ENCODE results near the gene CLCN7.
"Not testable (repeated sequence)": the region's sequence is repeated elsewhere in the genome, so short reads cannot be mapped to it uniquely, and the experiment has no call there.

Gene CLCN7

DNA sequence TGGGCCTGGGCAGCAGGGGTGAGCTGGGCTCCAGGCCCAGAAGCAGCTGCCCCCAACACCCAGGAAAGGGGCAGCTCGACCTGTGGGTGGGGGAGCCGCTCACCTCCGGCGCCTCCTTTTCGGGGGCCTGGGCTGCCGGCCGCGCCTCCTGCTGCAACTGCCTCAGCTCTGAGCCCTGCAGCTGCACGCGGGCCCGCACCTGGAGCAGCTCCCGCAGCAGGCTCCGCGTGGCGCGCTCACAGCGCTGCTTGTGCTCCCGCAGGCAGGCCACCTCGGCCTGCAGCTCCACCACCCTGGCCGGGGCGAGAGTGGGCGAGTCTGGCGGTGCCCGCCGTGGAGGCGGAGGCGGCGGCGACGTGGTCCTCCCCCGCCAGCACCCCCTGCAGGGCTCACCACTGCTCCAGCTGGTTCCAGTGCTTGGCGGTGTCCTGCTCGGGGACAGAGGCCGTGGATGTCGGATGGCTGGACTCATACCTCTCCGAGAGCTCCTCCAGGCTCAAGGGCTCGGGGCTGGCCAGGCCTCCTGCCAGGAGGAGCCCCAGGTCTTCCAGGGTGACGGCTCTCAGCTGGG is 31.3 kb downstream of the CLCN7 start:
- no peak for DNase-seq

DNA sequence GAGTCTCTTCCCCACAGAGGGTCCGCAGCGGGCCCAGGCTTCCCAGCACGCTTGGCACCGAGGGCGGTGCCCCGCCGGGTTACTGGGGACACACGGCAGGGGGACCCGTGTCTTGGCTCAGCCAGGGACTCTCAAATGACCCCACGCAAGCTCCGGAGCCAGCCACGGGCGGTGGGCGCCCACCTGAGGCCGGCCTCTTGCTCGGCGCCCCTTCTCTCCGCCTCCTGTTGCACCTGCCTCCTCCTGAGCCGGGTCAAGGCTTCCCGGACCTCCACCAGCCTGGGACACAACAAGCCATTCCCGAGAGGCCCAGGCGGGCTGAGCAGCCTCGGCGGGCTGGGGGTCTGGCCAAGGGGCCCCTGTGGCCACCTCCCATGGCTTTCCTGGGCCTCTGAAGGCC is 32.1 kb downstream of the CLCN7 start:
- no peak for DNase-seq

DNA sequence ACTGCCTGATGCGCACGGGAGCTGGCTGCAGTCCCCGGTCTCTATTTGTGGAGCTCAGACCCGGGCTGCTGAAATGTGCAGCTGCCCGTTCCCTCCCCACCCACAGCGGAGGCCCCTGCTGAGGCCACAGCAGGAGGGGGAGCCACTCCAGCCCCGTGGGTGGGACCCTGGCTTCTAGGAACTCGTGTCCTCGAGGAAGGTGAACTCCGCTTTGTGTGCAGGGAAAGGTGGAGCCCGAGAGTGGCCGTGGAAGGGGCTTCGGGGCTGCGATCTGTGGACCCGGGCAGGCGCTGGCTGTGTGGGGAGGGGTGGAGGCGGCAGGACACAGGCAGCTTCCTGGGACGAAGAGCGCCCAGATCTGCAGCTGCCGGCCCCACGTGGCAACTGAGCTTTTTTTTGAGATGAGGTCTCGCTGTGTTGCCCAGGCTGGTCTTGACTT is 33.4 kb downstream of the CLCN7 start:
- no peak for DNase-seq

DNA sequence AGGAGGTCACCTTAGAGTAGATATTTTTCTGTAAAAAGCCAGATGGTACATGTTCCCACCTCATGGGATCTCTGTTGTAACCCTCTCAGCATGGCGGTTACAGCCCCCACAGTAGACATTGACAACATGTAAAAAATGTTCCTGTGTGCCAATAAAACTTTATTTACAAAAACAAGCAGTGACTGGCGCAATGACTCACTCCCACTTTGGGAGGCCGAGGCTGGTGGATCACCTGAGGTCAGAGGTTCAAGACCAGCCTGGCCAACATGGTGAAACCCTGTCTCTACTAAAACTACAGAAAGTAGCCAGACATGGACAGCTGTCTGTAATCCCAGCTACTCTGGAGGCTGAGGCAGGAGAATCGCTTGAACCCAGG is 35.1 kb downstream of the CLCN7 start:
- not testable (repeated sequence) for DNase-seq

DNA sequence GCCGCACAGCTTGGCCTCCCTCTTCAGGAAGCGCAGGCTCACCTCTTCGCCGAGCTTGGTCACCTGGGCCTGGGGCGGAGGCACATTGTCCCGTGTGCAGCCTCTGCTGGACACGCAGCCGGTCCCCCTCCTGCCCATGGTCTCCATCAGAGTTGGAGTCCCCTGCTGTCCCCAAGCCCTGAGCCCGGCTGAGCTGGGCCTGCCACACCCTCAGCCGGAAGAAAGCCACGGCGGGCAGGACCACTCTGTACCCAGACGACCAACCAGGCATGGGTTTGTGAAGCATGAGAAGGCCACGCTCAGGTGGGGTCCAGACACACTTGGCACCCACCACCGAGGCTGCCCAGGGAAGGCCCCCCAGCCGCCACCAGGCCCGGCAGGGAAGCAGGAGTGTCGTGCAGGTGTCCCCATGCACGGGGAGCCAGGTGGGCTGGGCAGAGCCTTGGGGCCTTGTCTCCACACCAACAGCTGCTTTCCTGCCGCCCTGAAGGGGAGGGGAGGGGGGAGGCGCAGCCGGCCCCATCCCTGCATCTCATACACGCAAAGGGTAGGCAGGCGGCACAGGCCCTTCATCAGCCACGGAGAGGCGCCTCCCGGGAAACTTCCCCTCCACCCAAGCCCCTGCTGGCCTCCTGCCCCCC is 35.6 kb downstream of the CLCN7 start:
- peak; percentile 32 for DNase-seq

DNA sequence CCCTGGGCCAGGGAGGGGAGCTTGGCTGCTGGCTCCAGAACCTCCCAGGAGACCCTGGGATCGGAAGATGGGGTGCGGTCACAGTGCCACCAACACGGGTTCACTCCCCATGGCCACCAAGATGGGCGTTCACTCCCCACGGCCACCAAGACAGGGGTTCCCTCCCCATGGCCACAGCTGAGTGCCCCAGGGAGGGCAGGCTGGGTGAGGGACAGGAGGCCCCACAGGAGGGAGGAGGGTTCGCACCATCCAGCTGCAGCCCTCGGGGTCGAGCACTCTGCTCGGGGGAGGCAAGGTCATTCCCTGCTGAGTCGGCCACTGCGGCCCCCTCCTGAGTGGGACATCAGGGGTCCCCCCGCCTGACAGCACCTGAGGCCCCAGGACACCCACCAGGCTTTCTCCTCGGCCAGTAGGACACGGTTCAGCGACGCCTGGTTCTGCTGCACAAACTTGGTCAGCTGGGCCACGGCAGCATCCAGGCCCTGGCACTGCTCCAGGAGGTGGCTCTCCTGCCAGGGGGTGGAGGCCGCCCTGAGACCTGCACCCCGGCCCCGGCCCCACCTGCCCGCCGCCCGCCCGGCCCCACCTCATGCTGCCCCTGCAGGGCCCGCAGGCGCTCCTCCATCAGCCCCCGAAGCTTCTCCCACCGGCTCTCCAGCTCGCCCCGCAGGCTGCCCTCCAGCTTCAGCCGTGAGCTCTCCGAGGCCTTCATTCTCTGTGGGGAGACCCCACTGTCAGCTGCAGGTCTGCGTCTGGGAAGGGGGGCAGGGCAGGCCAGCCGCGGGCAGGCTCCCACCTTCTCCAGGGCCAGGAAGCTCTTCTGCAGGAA is 36.4 kb downstream of the CLCN7 start:
- no peak for DNase-seq

DNA sequence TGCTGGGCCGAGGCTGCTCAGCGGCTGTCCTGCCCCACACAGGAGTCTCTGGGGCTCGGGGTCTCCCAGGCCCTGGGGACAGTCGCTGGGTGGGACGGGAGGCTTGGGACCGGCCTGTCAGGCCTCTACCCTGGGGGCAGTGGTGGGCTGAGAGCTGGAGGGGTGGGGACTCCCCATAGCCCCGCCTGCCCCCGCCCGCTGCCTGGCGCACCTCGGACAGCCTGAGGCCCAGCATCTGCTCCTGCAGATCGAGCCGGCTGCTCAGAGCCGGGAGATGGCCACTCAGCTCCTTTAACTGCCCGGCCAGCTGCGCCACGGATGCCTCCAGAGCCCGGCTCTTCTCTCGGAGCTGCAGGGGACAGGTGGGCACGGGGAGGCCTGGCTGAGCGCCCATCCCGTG is 37.2 kb downstream of the CLCN7 start:
- DNase-seq: no peak

DNA sequence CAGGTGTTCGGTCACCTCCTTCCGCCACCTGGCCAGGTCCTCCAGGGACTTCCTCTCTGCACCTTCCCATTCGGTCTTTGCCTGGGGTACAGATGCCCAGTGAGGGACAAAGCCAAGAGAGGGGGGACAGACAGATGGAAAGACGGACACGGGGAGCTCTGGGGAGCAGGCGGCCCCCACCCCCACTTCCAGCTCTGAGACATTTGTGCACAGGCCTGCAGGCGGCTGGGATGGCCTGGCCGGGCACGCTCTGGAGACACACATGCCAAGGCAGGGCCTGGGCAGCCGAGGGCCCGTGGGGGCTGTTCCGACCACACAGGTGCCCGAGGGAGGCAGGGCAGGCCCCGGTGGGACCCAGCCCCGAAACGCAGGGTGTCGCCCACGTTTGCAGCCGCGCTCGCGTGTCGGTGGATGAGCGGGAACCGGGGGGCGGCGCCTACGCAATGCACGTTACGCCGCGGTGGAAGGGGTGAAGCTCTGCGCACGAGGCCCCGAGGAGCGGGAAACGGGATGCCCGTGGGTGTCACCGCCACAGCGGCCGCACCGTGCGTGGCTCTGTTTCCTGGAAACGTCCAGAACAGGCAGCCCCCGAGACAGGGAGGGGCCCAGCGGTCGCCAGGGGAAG is 38.0 kb downstream of the CLCN7 start:
- DNase-seq: no peak

DNA sequence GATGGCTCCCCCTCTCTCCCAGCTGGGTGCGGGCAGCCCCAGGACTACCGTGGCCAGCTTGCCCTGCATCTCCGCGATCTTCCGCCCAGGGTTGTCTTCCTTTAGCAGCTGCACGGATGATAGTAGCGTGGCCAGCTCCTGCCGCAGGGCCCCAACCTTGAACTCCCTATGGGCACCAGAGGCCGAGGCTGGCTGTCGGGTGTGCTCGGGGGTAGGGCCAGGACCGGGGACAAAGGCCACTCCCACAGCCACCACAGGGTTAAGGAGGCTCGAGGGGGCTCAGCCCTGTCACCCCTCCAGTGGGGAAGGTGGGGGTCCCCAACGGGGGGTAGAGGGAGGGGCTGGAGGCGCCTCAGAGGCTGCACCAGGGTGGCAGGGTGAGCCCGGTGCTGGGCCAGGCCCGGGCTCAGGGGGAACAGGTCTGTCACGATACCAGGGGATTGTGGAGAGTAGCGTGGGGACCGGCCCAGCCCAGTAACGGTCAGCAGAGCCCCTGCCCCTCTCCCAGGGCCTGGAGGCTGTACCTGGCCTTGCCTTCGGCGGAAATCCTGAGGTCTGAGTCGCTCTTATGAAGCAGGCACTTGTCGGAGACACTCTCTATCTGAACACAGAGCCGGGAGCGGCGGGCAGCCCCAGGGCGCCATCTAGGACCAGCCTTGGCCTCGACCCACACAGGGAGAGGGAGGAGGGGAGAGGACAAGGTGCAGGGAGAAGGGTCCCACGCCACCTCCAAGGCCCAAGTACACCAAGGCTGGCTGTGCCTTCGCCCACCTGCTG is 38.7 kb downstream of the CLCN7 start:
- DNase-seq: no peak

DNA sequence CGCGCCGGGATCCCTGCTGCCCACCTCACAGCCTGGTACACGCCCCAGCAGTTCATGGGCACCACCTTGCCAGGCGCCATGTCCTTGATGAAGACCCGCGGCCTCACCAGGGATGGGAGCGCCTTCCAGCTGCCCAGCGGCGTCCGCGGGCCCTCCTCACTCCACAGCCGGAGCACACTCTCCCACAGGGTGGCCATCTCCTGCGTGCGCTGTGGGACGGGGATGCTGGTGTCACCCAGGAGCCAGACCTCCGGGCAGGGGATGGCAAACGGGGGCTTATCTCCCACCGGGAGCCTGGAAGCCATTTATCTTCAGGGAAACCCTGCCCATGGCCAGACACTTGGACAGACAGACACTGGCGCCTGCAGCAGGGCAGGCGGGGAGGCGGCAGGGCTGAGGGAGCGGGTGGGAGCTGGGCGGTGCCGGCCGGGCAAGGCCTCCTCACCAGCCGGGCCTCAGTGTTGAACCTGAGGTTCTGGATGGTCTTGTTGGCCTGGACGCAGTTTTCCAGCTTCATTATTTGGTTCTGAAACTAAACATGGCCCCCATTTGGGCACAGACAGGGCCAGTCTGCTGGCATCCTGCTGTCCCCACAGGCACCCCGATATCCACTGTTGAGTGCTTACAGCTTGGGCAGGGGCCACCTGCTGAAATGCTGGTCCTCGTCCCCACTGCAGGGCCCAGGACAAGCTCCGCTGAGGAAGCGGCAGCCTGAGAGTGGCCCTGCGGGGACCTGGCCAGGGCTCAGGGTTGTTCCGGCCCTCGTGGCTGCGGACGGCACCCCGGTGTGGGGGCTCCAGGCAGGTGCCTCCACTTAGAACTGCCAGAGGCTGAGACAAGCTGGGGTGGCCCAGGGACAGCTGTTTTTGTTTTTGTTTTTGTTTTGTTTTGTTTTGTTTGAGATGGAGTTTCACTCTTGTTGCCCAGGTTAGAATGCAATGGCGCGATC is 39.9 kb downstream of the CLCN7 start:
- DNase-seq: no peak

DNA sequence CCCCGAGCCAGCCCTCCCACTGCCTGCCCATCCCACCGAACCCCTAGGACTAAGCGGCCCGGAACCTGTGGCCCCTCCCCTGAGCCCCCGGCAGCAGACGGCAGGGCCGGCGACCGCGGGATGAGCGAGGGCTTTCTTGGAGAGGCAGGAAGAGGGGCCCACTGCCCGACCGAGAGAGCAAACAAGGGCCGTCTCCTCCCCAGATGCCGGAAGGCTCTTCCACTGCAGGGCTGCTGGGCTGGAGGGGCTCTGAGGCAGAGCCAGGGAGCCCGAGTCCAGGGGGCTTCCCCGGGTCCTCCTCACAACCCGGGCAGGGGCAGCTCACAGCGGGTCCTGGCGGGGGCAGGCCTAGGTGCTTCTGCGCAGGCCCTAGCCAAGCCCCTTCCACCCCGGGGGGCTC is 41.1 kb downstream of the CLCN7 start:
- DNase-seq: no peak

DNA sequence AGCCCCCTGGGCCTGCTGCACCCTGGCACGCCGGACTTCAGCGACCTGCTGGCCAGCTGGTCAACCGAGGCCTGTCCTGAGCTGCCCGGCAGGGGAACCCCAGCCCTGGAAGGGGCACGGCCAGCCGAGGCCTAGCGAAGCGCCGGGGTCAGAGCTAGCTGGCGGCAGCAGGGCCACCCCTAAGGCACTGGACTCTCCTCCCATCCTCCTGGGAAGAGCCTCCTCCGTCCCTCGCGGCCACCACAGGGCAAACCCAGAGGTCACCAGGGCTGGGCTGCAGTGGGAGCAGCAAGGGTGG is 41.6 kb downstream of the CLCN7 start:
- no peak for DNase-seq

DNA sequence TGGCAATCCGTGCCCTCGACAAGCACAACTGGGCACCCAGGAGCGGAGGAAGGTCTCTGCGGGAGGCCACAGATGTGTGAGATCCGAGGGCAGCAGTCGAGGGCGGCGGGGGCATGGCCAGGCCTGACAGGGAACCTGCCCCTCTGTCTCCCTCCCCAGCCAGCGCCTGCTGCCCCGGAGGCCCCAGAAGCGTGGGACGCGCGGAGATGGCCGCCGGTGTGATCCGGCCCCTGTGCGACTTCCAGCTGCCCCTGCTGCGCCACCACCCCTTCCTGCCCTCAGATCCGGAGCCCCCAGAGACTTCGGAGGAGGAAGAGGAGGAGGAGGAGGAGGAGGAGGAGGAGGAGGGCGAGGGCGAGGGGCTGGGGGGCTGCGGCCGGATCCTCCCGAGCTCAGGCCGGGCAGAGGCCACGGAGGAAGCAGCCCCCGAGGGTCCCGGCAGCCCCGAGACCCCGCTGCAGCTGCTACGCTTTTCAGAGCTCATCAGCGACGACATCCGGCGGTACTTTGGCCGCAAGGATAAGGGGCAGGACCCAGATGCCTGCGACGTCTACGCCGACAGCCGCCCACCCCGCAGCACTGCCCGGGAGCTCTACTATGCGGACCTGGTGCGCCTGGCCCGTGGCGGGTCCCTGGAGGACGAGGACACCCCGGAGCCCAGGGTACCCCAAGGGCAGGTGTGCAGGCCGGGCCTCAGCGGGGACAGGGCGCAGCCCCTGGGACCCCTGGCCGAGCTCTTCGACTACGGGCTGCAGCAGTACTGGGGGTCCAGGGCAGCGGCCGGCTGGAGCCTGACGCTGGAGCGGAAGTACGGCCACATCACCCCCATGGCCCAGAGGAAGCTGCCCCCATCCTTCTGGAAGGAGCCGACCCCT is 42.2 kb downstream of the CLCN7 start:
- no peak for DNase-seq

DNA sequence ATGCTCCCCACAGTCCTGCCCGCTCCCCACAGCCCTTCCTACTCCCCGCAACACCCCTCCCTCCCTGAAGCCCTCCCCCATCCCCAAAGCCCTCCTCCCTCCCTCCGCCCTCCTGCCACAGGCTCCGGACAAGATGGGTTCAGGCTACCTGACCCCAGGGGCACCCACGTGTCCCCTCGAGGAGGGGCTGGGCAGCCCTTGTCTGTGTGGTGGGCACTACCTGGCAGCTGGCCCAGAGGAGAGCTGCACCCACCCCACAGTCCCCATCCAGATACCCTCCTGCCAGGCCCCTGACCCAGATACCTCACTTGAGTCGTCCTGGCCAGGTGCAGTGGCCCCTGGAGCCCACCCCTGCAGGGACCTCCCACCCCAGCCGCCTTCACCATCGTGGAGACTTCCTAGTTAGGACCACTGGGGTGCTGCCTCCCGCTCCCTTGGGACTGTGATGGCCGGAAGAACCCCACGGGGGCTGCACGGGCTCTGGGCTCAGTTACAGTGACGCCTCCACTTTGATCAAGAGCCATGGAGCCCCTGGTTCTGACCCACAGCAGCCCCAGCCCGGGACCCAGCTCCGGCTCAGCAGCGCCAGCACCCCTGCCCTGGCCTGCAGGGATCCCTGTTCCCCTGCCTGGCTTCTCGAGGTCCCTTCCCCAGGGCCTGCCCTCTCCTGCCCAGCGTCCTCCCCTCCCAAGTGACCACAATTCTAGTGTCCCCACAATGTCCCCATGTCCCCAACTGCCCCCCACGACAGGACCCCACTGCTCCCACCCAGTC is 43.1 kb downstream of the CLCN7 start:
- DNase-seq: no peak

DNA sequence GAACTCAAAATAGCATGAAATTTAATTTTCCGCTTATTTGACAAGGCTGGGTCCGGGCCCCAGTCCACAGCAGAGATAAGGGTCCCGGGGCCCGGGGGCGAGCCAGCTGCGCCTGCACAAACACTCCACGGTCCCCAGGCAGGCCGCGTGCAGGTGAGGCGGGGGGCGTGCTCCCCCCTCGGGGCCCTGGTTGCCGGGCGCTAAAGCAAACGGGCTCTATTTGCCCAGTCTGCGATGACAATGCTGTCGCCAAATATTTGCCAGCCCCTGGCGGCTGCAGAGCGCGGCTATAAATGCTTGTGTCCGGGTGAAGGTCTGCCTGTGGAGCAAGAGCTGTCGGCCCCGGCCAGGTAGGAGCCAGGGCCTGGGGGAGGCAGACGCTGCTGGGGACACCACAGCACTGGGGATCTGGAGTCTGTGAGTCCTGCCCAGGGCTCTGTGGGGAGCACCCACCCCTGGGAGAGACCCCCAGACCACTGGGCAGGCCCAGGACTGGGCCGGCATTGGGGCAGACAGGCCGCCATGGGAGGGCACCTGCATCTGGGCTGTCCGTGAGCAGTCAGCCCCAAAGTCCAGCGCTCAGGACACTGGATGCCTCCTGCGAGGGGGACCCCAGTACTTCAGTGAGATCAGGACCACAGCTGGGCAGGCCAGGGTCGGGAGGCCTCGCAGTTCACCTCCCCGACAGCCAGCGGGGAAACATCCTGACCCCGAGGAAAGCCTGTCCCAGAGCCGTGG is 43.9 kb downstream of the CLCN7 start, which contains the start of gene PERCC1:
PERCC1 (plus strand) TSS at position 320 of the 738 bp plus-strand sequence. CDS start 1,516 bp downstream, outside the sequence.
- DNase-seq: peak; percentile 65

DNA sequence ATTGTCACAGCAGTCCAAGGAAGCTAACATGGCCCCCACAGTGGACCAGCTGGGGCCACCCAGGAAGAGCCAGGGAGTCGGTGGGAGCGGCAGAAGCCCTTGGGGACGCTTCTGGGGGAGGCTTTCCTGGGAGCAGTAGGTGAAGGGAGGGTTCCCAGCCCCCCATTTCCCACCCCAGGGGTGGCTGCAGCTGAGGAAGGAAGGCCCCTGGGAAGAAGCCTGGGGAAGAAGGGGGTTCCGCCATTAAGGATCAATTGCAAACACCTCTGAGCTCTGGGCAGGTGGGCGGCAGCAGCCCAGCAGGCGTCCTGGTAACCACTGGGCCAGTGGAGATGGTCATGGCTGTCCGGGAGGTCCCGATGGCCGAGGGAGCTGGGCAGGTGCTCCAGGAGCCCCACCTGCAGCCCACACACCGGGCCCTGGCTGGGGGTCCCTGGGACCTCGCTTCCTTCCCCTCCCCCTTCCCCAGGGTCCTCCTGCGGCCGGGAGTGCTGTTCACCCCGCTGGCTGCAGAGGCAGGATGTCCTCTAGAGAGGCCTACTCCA is 44.5 kb downstream of the CLCN7 start:
- no peak for DNase-seq

DNA sequence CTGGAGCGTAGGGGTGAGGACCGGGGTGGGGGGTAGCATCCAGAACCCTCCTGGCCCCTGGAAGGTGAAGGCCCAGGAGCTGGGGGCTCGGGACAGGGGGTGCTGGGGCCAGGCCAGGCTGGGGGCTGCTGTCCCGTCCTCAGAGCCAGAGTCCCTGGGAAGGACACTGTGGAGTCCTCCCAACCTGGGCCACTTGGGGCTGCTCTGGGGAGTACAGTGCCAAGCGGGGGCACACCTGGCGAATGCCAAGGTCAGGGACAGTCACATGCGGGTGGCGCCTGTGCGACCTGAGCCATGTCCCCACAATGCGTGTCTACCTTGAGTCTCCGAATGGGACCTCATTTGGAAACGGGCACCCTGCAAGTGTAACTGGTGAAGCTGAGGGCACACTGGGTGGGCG is 45.2 kb downstream of the CLCN7 start:
- no peak for DNase-seq

DNA sequence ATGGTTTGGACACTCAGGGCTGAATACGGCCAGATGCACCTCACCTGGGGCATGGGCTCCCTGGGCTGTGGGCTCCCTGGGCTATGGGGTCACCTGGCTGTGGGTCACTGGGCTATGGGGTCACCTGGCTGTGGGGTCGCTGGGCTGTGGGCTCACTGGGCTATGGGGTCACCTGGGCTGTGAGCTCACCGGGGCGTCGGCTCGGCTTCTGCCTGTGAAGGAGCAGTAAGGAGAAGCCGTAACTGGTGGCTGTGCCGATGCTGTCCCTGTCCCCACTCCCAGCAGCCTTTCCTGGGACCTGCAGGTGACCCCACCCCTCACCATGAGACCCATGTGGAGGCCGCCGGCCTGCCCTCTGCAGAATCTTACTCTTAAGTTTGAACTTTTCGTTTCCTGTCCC is 45.8 kb downstream of the CLCN7 start:
- no peak for DNase-seq

DNA sequence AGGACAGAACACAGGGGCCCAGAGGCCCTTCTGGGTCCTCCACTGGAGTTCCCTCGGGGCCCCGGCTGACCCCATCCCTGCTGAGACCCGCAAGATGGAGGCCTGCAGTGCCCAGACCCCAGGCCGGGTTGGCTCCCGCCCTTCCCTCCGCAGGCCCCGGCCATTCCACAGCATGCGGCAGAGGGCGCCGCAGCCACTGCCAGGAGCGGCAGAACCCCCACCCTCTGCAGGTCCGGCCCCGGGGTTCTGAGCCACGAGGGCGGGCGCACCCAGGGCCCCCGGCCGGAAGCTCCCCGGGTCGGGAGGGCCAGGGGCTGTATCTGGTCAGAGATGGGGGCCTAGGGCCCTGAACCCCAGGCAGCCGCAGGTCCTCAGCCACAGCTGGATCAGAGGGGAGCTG is 46.3 kb downstream of the CLCN7 start:
- no peak for DNase-seq

All from SHP77 treated with DMSO at 0.1 percent for 48 hours (cell line).